ENCODE data around the gene CNTNAP5. TPM values are rescaled to one million over a fixed set of nuclear protein-coding genes. Genes with fewer than 3 reads are reported as not detected.
"Not testable (repeated sequence)": the region's sequence is repeated elsewhere in the genome, so short reads cannot be mapped to it uniquely, and the experiment has no call there.

Gene CNTNAP5
- total and polyA plus RNA-seq, 2 experiments from 2014 or later = 0.03 TPM; not detected in 1

GRCh38 chr2:124353656-124354055 is 328.6 kb downstream of the CNTNAP5 start:
- H3K27me3 ChIP-seq = no peaks in the 10 kb centered on the region
- no peaks in the 10 kb centered on the region for H3K36me3 ChIP-seq
- H3K4me3 ChIP-seq = no peak overlapping the region
- H3K9me3 ChIP-seq (ENCODE audit: low read depth) = no peaks in the 10 kb centered on the region
- no peak for TF ChIP-seq CTCF (IDR thresholded peaks at IDR 0.05; ENCODE audit: low read depth, low read length)
- H3K27ac ChIP-seq = no peak overlapping the region
- H3K4me1 ChIP-seq (ENCODE audit: low read depth) = peaks cover 3% of the 10 kb centered on the region
- no peak for DNase-seq (ENCODE audit: low read depth in 1 of 2, low spot score in 1 of 2)

GRCh38 chr2:124354466-124354865 is 329.4 kb downstream of the CNTNAP5 start:
- no peak overlapping the region for H3K27ac ChIP-seq
- no peak for TF ChIP-seq CTCF (IDR thresholded peaks at IDR 0.05; ENCODE audit: low read depth, low read length)
- H3K4me1 ChIP-seq (ENCODE audit: low read depth) = peaks cover 3% of the 10 kb centered on the region
- no peak for DNase-seq (ENCODE audit: low read depth in 1 of 2, low spot score in 1 of 2)
- H3K27me3 ChIP-seq = no peaks in the 10 kb centered on the region
- no peaks in the 10 kb centered on the region for H3K36me3 ChIP-seq
- H3K9me3 ChIP-seq (ENCODE audit: low read depth) = no peaks in the 10 kb centered on the region
- no peak overlapping the region for H3K4me3 ChIP-seq

- not testable (repeated sequence) for DNase-seq (ENCODE audit: low read depth in 1 of 2, low spot score in 1 of 2); H3K9me3 ChIP-seq (ENCODE audit: low read depth); H3K27me3 ChIP-seq; H3K4me1 ChIP-seq (ENCODE audit: low read depth); H3K36me3 ChIP-seq; H3K27ac ChIP-seq; H3K4me3 ChIP-seq
These were observed 336.9 kb downstream of the CNTNAP5 start for GRCh38 chr2:124361966-124362365.

- Histone ChIP-seq H3K4me3 (no peak overlapping the region), H3K27ac (no peak overlapping the region), H3K4me1 (ENCODE audit: low read depth) (no peaks in the 10 kb centered on the region), H3K27me3 (no peaks in the 10 kb centered on the region), H3K9me3 (ENCODE audit: low read depth) (no peaks in the 10 kb centered on the region), H3K36me3 (no peaks in the 10 kb centered on the region)
- no peak for TF ChIP-seq CTCF (IDR thresholded peaks at IDR 0.05; ENCODE audit: low read depth, low read length)
- DNase-seq (ENCODE audit: low read depth in 1 of 2, low spot score in 1 of 2) = no peak
These were observed 344.1 kb downstream of the CNTNAP5 start for GRCh38 chr2:124369181-124369580.

- Histone ChIP-seq H3K27me3 (no peaks in the 10 kb centered on the region), H3K4me3 (no peak overlapping the region), H3K27ac (no peak overlapping the region), H3K36me3 (no peaks in the 10 kb centered on the region), H3K4me1 (ENCODE audit: low read depth) (no peaks in the 10 kb centered on the region), H3K9me3 (ENCODE audit: low read depth) (peaks cover 3% of the 10 kb centered on the region)
- TF ChIP-seq CTCF (IDR thresholded peaks at IDR 0.05; ENCODE audit: low read depth, low read length) = no peak
- no peak for DNase-seq (ENCODE audit: low read depth in 1 of 2, low spot score in 1 of 2)
These were observed 355.2 kb downstream of the CNTNAP5 start for GRCh38 chr2:124380221-124380749.

- H3K9me3 ChIP-seq (ENCODE audit: low read depth) = peaks cover 3% of the 10 kb centered on the region
- no peak for TF ChIP-seq CTCF (IDR thresholded peaks at IDR 0.05; ENCODE audit: low read depth, low read length)
These were observed 357.1 kb downstream of the CNTNAP5 start for GRCh38 chr2:124382067-124382618.

More at GRCh38 chr2:124382067-124382618, 357.1 kb downstream of the CNTNAP5 start:
- H3K4me3 ChIP-seq = no peak overlapping the region
- no peaks in the 10 kb centered on the region for H3K27me3 ChIP-seq
- H3K36me3 ChIP-seq = no peaks in the 10 kb centered on the region
- H3K4me1 ChIP-seq (ENCODE audit: low read depth) = no peaks in the 10 kb centered on the region
- H3K27ac ChIP-seq = no peak overlapping the region
- DNase-seq (ENCODE audit: low read depth in 1 of 2, low spot score in 1 of 2) = no peak
